ENCODE data around the gene UPK1A.
"Not testable (repeated sequence)": the region's sequence is repeated elsewhere in the genome, so short reads cannot be mapped to it uniquely, and the experiment has no call there.

UPK1A gene

GRCh38 chr19:35673121-35673804 lies 6.9 kb downstream of the UPK1A start:
- FAIRE-seq, result peak; percentile 80
- DNase-seq (ENCODE audit: extremely low spot score, insufficient read length, low read depth), result peak; percentile 32

DNA sequence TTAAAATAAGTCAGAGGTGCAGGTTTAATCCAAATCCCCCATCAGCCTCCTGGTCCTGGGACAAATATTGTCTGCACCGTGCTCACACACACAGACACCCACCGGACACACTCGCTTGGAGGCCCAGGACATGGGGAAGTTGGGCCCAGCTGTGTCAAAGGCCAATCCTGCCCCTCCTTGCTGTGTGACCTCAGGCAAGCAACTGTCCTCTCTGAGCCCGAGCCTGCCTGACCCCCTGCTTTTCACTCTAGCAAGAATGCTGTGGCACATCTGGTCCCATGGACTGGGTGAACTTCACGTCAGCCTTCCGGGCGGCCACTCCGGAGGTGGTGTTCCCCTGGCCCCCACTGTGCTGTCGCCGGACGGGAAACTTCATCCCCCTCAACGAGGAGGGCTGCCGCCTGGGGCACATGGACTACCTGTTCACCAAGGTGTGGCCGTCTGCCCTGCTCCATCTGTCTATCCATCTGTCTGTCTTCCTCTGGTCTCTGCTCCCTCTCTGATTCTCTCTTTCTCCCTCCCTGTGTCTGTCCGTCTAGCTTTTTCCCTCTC lies 9.3 kb downstream of the UPK1A start:
- no peak for DNase-seq (ENCODE audit: extremely low spot score, insufficient read length, low read depth)
- FAIRE-seq, result no peak

- FAIRE-seq (no peak), DNase-seq (ENCODE audit: extremely low spot score, insufficient read length, low read depth) (no peak)
Observed at GRCh38 chr19:35689836-35690235, 23.5 kb downstream of the UPK1A start.

- FAIRE-seq; DNase-seq (ENCODE audit: extremely low spot score, insufficient read length, low read depth): not testable (repeated sequence)
Observed at GRCh38 chr19:35691106-35691505, 24.8 kb downstream of the UPK1A start.

DNA sequence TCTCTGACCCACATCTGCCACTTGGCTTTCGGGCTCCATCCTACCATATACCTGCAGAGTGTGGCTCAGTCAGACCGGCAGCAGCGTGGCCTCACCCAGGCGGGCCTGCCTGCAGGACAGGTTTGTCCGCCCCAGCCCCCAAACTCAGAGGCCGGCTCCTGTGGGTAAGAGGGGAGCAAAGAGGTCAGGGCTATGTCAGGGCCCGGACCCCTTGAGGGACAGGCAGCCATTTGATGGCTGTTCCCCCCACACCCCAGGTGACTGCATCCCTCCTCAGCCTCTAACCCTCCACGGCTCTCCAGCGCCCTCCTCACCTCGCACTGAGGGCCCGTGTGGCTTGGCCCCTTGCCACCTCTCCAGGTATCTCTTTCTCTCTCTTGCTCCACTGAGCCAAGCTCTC lies 25.7 kb downstream of the UPK1A start:
- FAIRE-seq, result no peak
- DNase-seq (ENCODE audit: extremely low spot score, insufficient read length, low read depth), result no peak

GRCh38 chr19:35693422-35693821 lies 27.1 kb downstream of the UPK1A start:
- FAIRE-seq (no peak), DNase-seq (ENCODE audit: extremely low spot score, insufficient read length, low read depth) (no peak)

GRCh38 chr19:35693835-35694599 lies 27.7 kb downstream of the UPK1A start:
- DNase-seq (ENCODE audit: extremely low spot score, insufficient read length, low read depth) (peak; percentile 80), FAIRE-seq (peak; percentile 96)

DNA sequence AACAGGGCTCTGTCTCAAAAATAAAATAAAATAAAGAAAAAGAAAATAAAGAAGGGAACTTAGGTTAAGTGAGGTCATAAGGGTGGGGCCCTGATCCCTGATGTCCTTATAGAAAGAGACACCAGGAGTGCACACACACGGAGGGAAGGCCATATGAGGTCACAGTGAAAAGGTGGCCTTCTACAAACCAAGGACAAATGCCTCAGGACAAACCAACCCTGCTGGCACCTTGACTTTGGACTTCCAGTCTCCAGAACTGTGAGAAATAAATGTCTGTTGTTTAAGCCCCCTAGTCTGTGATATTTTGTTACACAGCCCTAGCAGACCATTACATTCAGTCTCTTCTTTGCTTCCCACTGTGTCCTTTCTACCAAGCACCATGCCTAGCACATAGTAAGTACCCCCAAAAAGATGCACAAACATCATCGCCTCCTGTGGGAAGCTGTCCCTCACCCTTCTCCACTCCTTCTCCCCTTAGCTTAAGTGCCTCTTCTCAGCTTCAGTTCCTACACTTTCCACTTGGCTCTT lies 29.6 kb downstream of the UPK1A start:
- DNase-seq (ENCODE audit: extremely low spot score, insufficient read length, low read depth) (no peak), FAIRE-seq (no peak)

- DNase-seq (ENCODE audit: extremely low spot score, insufficient read length, low read depth) (no peak), FAIRE-seq (peak; percentile 65)
Observed at GRCh38 chr19:35696835-35697234, 30.5 kb downstream of the UPK1A start.

- peak; percentile 85 for DNase-seq (ENCODE audit: extremely low spot score, insufficient read length, low read depth)
- peak; percentile 100 for FAIRE-seq
Observed at GRCh38 chr19:35702223-35703012, 36.1 kb downstream of the UPK1A start.

GRCh38 chr19:35703343-35703742 lies 37.0 kb downstream of the UPK1A start:
- DNase-seq (ENCODE audit: extremely low spot score, insufficient read length, low read depth), result no peak
- no peak for FAIRE-seq

DNA sequence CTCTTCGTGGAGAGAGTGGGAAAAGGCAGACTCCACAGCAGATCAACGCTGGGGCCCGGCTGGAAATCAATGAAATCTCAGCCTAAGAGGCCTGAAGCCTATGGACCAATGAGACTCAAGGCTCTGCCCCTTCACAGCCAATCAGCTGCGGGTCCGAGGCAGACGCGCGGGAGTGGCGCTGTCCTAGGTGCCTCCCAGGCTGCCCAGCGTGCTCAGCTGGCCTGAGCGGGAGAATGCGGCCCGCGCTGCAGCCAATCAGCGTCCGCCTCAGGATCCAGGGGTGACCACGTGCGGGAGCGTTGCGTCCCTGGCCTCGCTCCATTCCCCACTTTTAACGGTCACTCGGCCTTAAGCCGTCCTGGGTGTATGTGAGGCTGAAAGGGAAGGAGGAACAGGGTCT lies 37.9 kb downstream of the UPK1A start, which contains the start of gene ZBTB32:
Gene ZBTB32, plus strand, starts transcription at position 341 of the 400 bp plus-strand sequence. CDS start 10,069 bp downstream, outside the sequence.
- no peak for FAIRE-seq
- DNase-seq (ENCODE audit: extremely low spot score, insufficient read length, low read depth), result no peak

- no peak for DNase-seq (ENCODE audit: extremely low spot score, insufficient read length, low read depth)
- FAIRE-seq, result no peak
Observed at GRCh38 chr19:35708391-35708790, 42.1 kb downstream of the UPK1A start.

DNA sequence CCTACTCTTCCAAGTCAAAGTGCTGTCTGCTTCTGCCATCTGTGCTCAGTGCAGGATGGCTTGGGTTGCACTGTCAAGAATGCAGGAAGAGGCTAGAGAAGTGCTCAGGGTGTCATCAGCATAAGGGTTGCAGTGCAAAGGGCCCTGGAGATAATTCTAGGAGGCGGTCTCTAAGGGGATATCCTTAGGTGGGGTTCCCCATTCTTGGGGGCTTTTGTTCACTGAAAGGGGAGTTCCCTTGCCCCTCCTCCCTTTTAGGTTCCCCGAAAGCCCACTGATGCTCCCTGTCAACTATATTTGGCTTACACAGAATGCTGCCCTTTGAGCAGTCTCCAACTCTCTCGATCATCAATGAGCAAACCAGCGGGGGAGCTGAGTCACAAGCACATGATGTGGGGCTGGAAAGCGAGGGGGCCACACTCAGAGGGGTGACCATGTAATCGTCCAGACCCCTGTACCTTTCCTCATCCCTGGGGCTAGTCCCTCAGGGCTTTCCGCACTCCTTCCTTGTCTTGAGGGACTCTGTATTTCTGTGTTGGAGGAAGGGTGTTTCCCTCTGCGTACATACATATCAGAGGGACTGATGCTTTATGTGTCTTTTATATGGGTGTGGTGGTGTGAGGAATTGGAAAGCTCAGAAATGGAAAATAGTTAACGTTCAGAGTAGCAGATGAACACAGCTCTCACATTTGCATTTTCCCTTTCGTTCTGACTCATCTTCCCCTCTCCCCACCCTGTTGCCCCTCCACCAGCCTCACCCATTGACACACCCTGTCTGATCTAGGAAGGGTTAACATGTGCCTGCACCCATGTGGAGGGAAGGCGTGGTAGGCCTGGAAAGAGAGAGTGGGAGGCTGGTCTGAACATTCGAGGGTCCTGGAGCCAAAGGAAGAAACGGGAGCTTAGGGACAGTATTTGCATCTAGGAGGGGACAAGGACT lies 44.7 kb downstream of the UPK1A start:
- peak; percentile 60 for DNase-seq (ENCODE audit: extremely low spot score, insufficient read length, low read depth)
- FAIRE-seq, result peak; percentile 99

DNA sequence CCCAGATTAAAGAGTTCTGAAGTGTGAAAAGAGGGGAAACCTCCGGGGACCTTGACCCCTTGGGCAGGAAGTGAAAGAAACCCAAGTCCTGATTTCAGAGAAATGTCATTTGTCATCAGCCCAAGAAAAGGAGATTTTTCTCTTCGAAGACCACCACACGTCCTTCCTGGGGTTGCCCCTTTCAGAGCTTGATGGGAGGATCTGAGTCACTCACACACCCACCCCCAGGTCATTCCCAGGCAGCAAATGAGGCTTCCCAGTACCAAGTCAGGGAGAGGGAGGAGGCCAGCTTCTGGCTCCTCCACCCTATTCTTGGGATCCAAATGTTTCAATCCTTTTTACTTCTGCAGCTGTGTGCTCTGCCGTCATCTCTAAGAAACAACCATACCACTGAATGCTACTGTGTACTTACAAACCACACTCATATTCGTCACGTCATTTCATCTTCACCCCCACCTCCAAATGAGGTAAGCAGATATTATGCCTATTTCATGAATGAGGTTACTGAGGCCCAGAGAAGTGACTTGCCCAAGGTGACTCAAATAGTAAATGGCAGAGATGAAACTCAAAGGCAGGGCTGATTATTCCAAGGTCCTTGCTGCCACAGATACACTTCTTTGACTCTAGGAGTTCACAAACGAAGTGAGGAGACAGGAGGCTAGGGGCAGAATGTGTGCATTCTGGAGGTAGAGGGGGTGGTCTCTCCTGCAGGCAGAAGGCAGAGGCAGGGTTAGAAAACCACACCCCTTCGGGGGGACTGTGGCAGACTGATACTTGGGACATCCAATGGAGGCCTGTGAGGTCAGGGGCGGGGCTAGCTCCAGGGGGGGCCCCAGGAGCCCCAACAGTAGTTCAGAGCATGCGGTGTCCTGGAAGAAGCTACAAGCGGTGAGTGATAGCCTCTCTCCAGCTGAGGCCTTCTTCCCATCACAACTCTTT lies 46.5 kb downstream of the UPK1A start:
- FAIRE-seq, result peak; percentile 94
- peak; percentile 54 for DNase-seq (ENCODE audit: extremely low spot score, insufficient read length, low read depth)

DNA sequence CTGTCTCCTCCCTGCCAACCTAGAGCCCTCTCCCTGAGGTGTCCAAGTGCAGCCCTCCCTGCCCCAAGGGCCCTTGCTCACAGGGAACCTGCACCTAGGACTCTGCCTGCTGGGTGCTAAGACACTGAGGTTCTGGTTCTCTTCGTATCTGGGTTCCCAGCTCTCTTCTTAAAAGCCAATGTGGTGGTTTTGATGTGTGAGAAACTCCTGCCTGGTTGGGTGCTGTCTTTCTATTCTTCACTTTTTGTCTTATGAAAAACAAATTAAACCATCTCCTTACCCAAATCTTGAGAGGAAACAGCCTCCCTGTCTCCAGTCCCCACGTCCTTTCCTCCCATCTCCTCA lies 47.2 kb downstream of the UPK1A start:
- DNase-seq (ENCODE audit: extremely low spot score, insufficient read length, low read depth) (no peak), FAIRE-seq (no peak)

DNA sequence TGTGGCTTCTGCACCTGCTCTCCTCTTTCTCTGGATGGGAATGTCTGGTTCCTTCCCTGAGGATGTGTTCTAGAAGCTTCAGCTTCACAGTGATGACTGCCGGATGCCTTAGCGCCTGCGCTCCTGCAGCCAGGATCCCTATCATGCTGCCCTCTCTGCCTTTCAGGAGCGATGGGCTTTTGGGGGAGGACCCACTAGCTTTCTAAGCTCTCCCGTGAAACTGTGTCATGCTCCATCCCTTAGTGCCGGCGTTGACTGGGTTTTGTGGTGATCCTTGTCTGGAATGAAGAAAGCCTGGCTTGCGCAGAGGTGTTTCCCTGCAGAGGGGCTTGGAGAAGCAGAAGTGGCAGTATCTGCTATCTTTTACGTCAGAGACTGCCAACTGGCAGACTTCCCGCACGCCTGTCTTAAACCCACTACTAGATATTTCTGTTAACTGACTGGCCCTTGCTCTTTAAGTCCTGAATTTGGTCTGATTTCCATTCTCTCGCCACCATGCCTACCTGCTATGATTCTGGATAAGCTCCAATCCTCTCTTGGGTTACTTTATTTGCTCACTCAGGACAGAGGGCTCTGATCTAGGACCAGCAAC lies 47.7 kb downstream of the UPK1A start:
- peak; percentile 55 for FAIRE-seq
- DNase-seq (ENCODE audit: extremely low spot score, insufficient read length, low read depth), result no peak
